SK-N-SH (cell line): ENCODE measurements around the gene AKR7A2. TPM values are rescaled to one million over a fixed set of nuclear protein-coding genes. Genes with fewer than 3 reads are reported as not detected.

Experiments used
- CTCF ChIA-PET: fragments of 300-600, 350-600 bp; formaldehyde crosslinking; extraction: SDS; loops from one replicate; lab custom pipeline; 2021; lab: Yijun Ruan, JAX
- POLR2A ChIA-PET: fragments of 350-600 bp; sonication (Branson Sonifier 250); formaldehyde crosslinking; extraction: SDS; loops from one replicate; lab custom pipeline; 2020; ENCODE audit warnings: antibody characterized with exemption, inconsistent platforms; lab: Yijun Ruan, JAX
- DNase-seq: peaks from one replicate; pipeline ENCODE4 v3.0.0; 2012
- H2AFZ ChIP-seq: fragments of 200-600 bp; sonication (generic); 2 replicates; pipeline ENCODE4 v1.8.1; 2016; ENCODE audit warnings: antibody characterized with exemption, mild to moderate bottlenecking, low read depth
- H3F3A ChIP-seq: fragments of 200-600 bp; sonication (generic); replicated peaks from 2 replicates; pipeline ENCODE3; 2016; ENCODE audit warnings: antibody characterized with exemption, mild to moderate bottlenecking; ENCODE audit not compliant: insufficient read depth
- H3K27ac ChIP-seq, 2 experiments: fragments of 200-500 bp in 1 of 2; fragments of 200-600 bp in 1 of 2; sonication (Bioruptor generic) in 1 of 2; sonication (generic), shearing (Covaris generic) in 1 of 2; 2 replicates each; pipeline versions ENCODE4 v1.5.1 to v1.6.1; 2014 to 2016; ENCODE audit warnings: low read depth in 2 of 2, inconsistent platforms in 1 of 2, low read length in 1 of 2, mild to moderate bottlenecking in 1 of 2, mixed read lengths in 1 of 2
- H3K27me3 ChIP-seq: fragments of 200-600 bp; sonication (generic), shearing (Covaris generic); 2 replicates; pipeline ENCODE4 v1.6.1; 2016; ENCODE audit warnings: mixed run types; ENCODE audit not compliant: insufficient read depth
- H3K36me3 ChIP-seq, 2 experiments: fragments of 200-500 bp in 1 of 2; fragments of 200-600 bp in 1 of 2; sonication (Bioruptor generic) in 1 of 2; sonication (generic) in 1 of 2; replicated peaks in 1 of 2; 2 replicates each; pipeline versions ENCODE3 to v1.5.1; 2014 to 2016; ENCODE audit warnings: low read length in 1 of 2, mild to moderate bottlenecking in 1 of 2; ENCODE audit not compliant: insufficient read depth in 2 of 2, control insufficient read depth in 1 of 2
- H3K4me1 ChIP-seq, 2 experiments: fragments of 200-500 bp in 1 of 2; fragments of 200-600 bp in 1 of 2; sonication (Bioruptor generic) in 1 of 2; sonication (generic), shearing (Covaris generic) in 1 of 2; 2 replicates each; pipeline versions ENCODE4 v1.5.1 to v1.6.1; 2014 to 2016; ENCODE audit warnings: low read depth in 1 of 2, low read length in 1 of 2, mixed run types in 1 of 2; ENCODE audit not compliant: insufficient read depth in 2 of 2, control insufficient read depth in 1 of 2
- H3K4me2 ChIP-seq: fragments of 200-600 bp; sonication (generic), shearing (Covaris generic); 2 replicates; pipeline ENCODE4 v1.6.1; 2017; ENCODE audit warnings: mixed run types
- H3K4me3 ChIP-seq, 2 experiments: fragments of 200-500 bp in 1 of 2; fragments of 200-600 bp in 1 of 2; sonication (Bioruptor generic) in 1 of 2; sonication (generic), shearing (Covaris generic) in 1 of 2; 2 replicates each; pipeline versions ENCODE4 v1.5.1 to v1.8.1; 2014 to 2016; ENCODE audit warnings: low read depth in 2 of 2, inconsistent platforms in 1 of 2, low read length in 1 of 2, mild to moderate bottlenecking in 1 of 2, mixed read lengths in 1 of 2, moderate library complexity in 1 of 2
- H3K79me2 ChIP-seq: fragments of 200-600 bp; sonication (generic); 2 replicates; pipeline ENCODE4 v1.8.1; 2017; ENCODE audit warnings: mild to moderate bottlenecking; ENCODE audit not compliant: insufficient read depth
- H3K9ac ChIP-seq: fragments of 200-600 bp; sonication (generic); 2 replicates; pipeline ENCODE4 v1.6.1; 2017; ENCODE audit warnings: mixed run types
- H3K9me2 ChIP-seq: fragments of 200-600 bp; sonication (generic); 2 replicates; pipeline ENCODE4 v1.6.1; 2017; ENCODE audit warnings: mixed run types
- H3K9me3 ChIP-seq: fragments of 200-600 bp; sonication (generic); 2 replicates; pipeline ENCODE4 v1.6.1; 2017; ENCODE audit warnings: mixed run types, mild to moderate bottlenecking, moderate library complexity
- H4K20me1 ChIP-seq: fragments of 200-600 bp; sonication (generic); 2 replicates; pipeline ENCODE4 v1.6.1; 2017; ENCODE audit warnings: mild to moderate bottlenecking, mixed run types; ENCODE audit not compliant: insufficient read depth
- CTCF ChIP-seq: fragments of 200-600 bp; sonication (generic); IDR thresholded peaks from 2 replicates; pipeline ENCODE4 v1.6.1; 2017; ENCODE audit warnings: antibody characterized with exemption, mild to moderate bottlenecking, moderate library complexity
- ELF1 ChIP-seq: IDR thresholded peaks from 2 replicates; pipeline ENCODE4 v1.4.0; 2012
- EP300 ChIP-seq, 2 experiments: IDR thresholded peaks; 2 replicates each; pipeline versions ENCODE4 v1.4.0 to v1.6.1; 2012; ENCODE audit warnings: borderline replicate concordance in 1 of 2, low read depth in 1 of 2, low read length in 1 of 2
- FOSL2 ChIP-seq: IDR thresholded peaks from 2 replicates; pipeline ENCODE4 v1.4.0; 2012; ENCODE audit warnings: low read depth, mild to moderate bottlenecking, moderate library complexity, borderline replicate concordance
- FOXM1 ChIP-seq: IDR thresholded peaks from 2 replicates; pipeline ENCODE4 v1.4.0; 2012; ENCODE audit warnings: low read depth, mild to moderate bottlenecking
- JUND ChIP-seq: IDR thresholded peaks from 2 replicates; pipeline ENCODE4 v1.4.0; 2012
- MXI1 ChIP-seq: IDR thresholded peaks from 2 replicates; pipeline ENCODE4 v1.6.1; 2012; ENCODE audit warnings: mild to moderate bottlenecking, low read depth, low read length, improper control_type of control experiment
- PBX3 ChIP-seq: IDR thresholded peaks from 2 replicates; pipeline ENCODE4; 2012
- POLR2AphosphoS5 ChIP-seq: IDR thresholded peaks from 2 replicates; pipeline ENCODE4 v1.6.1; 2012; ENCODE audit warnings: low read depth, low read length
- RXRA ChIP-seq: IDR thresholded peaks from 2 replicates; pipeline ENCODE4 v1.4.0; 2012; ENCODE audit warnings: low read depth, mild to moderate bottlenecking, borderline replicate concordance
- SIN3A ChIP-seq: IDR thresholded peaks from 2 replicates; pipeline ENCODE4 v1.6.1; 2012; ENCODE audit warnings: low read depth, mild to moderate bottlenecking, low read length, moderate library complexity, borderline replicate concordance
- TAF1 ChIP-seq: IDR thresholded peaks from 2 replicates; pipeline ENCODE4 v1.6.1; 2012; ENCODE audit warnings: low read depth, mild to moderate bottlenecking, low read length, moderate library complexity, borderline replicate concordance
- TEAD4 ChIP-seq: IDR thresholded peaks from 2 replicates; pipeline ENCODE4 v1.4.0; 2012; ENCODE audit warnings: mild to moderate bottlenecking, borderline replicate concordance; ENCODE audit not compliant: insufficient read depth
- USF2 ChIP-seq: fragments of 150-350 bp; IDR thresholded peaks from 2 replicates; pipeline ENCODE4 v1.6.1; 2017; ENCODE audit warnings: antibody characterized with exemption, low read length, low read depth, borderline replicate concordance
- ZBTB33 ChIP-seq: IDR thresholded peaks from 2 replicates; pipeline ENCODE4 v1.4.0; 2012; ENCODE audit warnings: low read depth, borderline replicate concordance
- WGBS: methylation state at CpG from one replicate; pipeline ENCODE4 v1.1.6; 2017; ENCODE audit warnings: low lambda C conversion rate; 5-methylcytosine and 5-hydroxymethylcytosine counted together
- polyA plus RNA-seq, 3 experiments: library from polyadenylated mRNA; depleted of rRNA; stranded (reverse); fragments of >200 nt; gene quantifications; 2 replicates each; pipeline ENCODE4 v1.2.3, GENCODE V29; 2012

The AKR7A2 gene
- polyA plus RNA-seq, 1 of the 3 experiments (the other 2 are of a cell fraction): 40.7 TPM

- Histone ChIP-seq H3K4me2 (no peak overlapping the region), H3K27ac (no peak overlapping the region), H3K4me3 (no peak overlapping the region), H3F3A (no peaks in the 10 kb centered on the region), H3K9ac (no peak overlapping the region), H3K36me3 (peaks cover 1 to 10% of the 10 kb centered on the region in 2 experiments), H3K9me3 (no peaks in the 10 kb centered on the region), H3K4me1 (peaks cover 0 to 4% of the 10 kb centered on the region in 2 experiments; a peak in 1 of 4 replicates), H3K79me2 (no peaks in the 10 kb centered on the region), H4K20me1 (no peaks in the 10 kb centered on the region), H3K9me2 (no peaks in the 10 kb centered on the region), H3K27me3 (no peaks in the 10 kb centered on the region), H2AFZ (no peak overlapping the region)
- 96% methylated on average over 19 of the region's 32 CpGs for WGBS
- POLR2A ChIA-PET: no interaction called here
- no peak for DNase-seq
- TF ChIP-seq USF2: no peak
- TF ChIP-seq CTCF: no peak
- no peak for TF ChIP-seq JUND
- no peak for TF ChIP-seq SIN3A
- TF ChIP-seq TEAD4: no peak
- no peak for TF ChIP-seq ZBTB33
- TF ChIP-seq MXI1: no peak
- CTCF ChIA-PET: interaction anchor here (1.0 kb wide), 1 partner anchor 15 kb away, joined by 4 read pairs; no protein-coding TSS in a partner anchor
Measured at GRCh38 chr1:19325958-19326747, 14.2 kb upstream of the AKR7A2 start.

GRCh38 chr1:19325368-19325957, 13.5 kb upstream of the AKR7A2 start:
- no peaks in the 10 kb centered on the region for H3F3A ChIP-seq
- DNase-seq: no peak
- ChIA-PET POLR2A (interaction anchor here (0.6 kb wide), 1 partner anchor 23 kb away, joined by 3 read pairs; no protein-coding TSS in a partner anchor), CTCF (interaction anchor here (1.0 kb wide), 1 partner anchor 16 kb away, joined by 4 read pairs; no protein-coding TSS in a partner anchor)
- H3K27me3 ChIP-seq: no peaks in the 10 kb centered on the region
- H3K9me2 ChIP-seq: no peaks in the 10 kb centered on the region
- 89% methylated on average over 11 of the region's 19 CpGs for WGBS
- H4K20me1 ChIP-seq: no peaks in the 10 kb centered on the region
- no peaks in the 10 kb centered on the region for H3K9me3 ChIP-seq
- TF ChIP-seq RXRA (no peak), TAF1 (no peak), PBX3 (no peak), EP300 (IDR thresholded peaks at IDR 0.05; ENCODE audit: borderline replicate concordance in 1 of 2, low read depth in 1 of 2, low read length in 1 of 2) (no peak), SIN3A (no peak), FOXM1 (no peak), JUND (no peak), ELF1 (no peak), POLR2AphosphoS5 (no peak), FOSL2 (no peak)
- no peaks in the 10 kb centered on the region; a peak in 1 of 4 replicates for H3K4me1 ChIP-seq
- H3K27ac ChIP-seq: no peak overlapping the region
- no peak overlapping the region for H3K4me3 ChIP-seq
- H3K36me3 ChIP-seq: peaks cover 5 to 10% of the 10 kb centered on the region in 2 experiments
- H3K79me2 ChIP-seq: no peaks in the 10 kb centered on the region
- H3K4me2 ChIP-seq: no peak overlapping the region
- no peak overlapping the region for H3K9ac ChIP-seq
- H2AFZ ChIP-seq: no peak overlapping the region
